ENCODE measurements around the gene TRAPPC3.

GRCh38 chr1:36137776-36138175, 11.5 kb downstream of the TRAPPC3 start:
- TF ChIP-seq MAX (CRISPR knock-in tag; IDR thresholded peaks at IDR 0.05) (no peak), ZNF263 (CRISPR knock-in tag; IDR thresholded peaks at IDR 0.05; ENCODE audit: borderline replicate concordance) (no peak), TAF1 (IDR thresholded peaks at IDR 0.05; ENCODE audit: control insufficient read depth, extremely low read depth, insufficient read depth, low read length, severe bottlenecking) (no peak), HCFC1 (IDR thresholded peaks at IDR 0.05; ENCODE audit: low read depth, low read length) (no peak), NCOA2 (IDR thresholded peaks at IDR 0.05; ENCODE audit: partially characterized antibody in 2 of 2) (no peak), ZNF583 (CRISPR knock-in tag; IDR thresholded peaks at IDR 0.05) (no peak), CBX5 (IDR thresholded peaks at IDR 0.05; ENCODE audit: borderline replicate concordance, low read depth) (no peak), REST (IDR thresholded peaks at IDR 0.05; ENCODE audit: borderline replicate concordance) (no peak), REST (CRISPR knock-in tag; IDR thresholded peaks at IDR 0.05; ENCODE audit: low read depth) (no peak), YBX1 (IDR thresholded peaks at IDR 0.05) (no peak), CREM (IDR thresholded peaks at IDR 0.05; ENCODE audit: low read depth) (no peak)

Data from K562 (cell line).